Neutrophil (primary cell): ENCODE data around the gene ASPM.

Experiments
- H3K27ac ChIP-seq: fragments of 200-600 bp; sonication (generic); 2 replicates; pipeline ENCODE4 v1.5.1; 2016; ENCODE audit warnings: mild to moderate bottlenecking, moderate library complexity
- H3K27me3 ChIP-seq: fragments of 200-600 bp; sonication (generic); 2 replicates; pipeline ENCODE4 v1.6.0; 2016; ENCODE audit warnings: mild to moderate bottlenecking
- H3K36me3 ChIP-seq: fragments of 200-600 bp; sonication (generic); 2 replicates; pipeline ENCODE4 v1.5.1; 2017
- H3K4me1 ChIP-seq, 2 experiments: fragments of 200-600 bp in 1 of 2; sonication (generic) in 1 of 2; 1 replicate in 1 of 2; 2 replicates in 1 of 2; pipeline versions ENCODE4 v1.5.1 to v1.6.1; 2013 to 2016; ENCODE audit warnings: low read depth in 1 of 2, low read length in 1 of 2, mild to moderate bottlenecking in 1 of 2, moderate library complexity in 1 of 2; ENCODE audit not compliant: control insufficient read depth in 1 of 2, insufficient read depth in 1 of 2
- H3K4me3 ChIP-seq, 2 experiments: fragments of 200-600 bp in 1 of 2; sonication (generic) in 1 of 2; 1 replicate in 1 of 2; 2 replicates in 1 of 2; pipeline ENCODE4 v1.5.1; 2013 to 2016; ENCODE audit warnings: low read depth in 1 of 2, low read length in 1 of 2, mild to moderate bottlenecking in 1 of 2, moderate library complexity in 1 of 2
- H3K9me3 ChIP-seq: fragments of 200-600 bp; sonication (generic); 2 replicates; pipeline ENCODE4 v1.5.1; 2016
- CTCF ChIP-seq: fragments of 200-600 bp; sonication (generic); IDR thresholded peaks from 2 replicates; pipeline ENCODE4 v1.5.1; 2016; ENCODE audit warnings: antibody characterized with exemption

The ASPM gene

GRCh38 chr1:197066719-197067456, 79.6 kb downstream of the ASPM start, which contains the start of gene F13B:
F13B (minus strand) TSS chr1:197067260; CDS start chr1:197067223, 37 bp downstream.
- no peaks in the 10 kb centered on the region for H3K9me3 ChIP-seq
- TF ChIP-seq CTCF = no peak
- H3K27me3 ChIP-seq = no peaks in the 10 kb centered on the region
- H3K27ac ChIP-seq = no peak within 1 kb of the TSS
- H3K4me1 ChIP-seq = no peaks in the 10 kb centered on the region
- H3K36me3 ChIP-seq = no peaks in the 10 kb centered on the region
- H3K4me3 ChIP-seq = no peak within 1 kb of the TSS

GRCh38 chr1:197066277-197066676, 80.2 kb downstream of the ASPM start:
- Histone ChIP-seq H3K9me3 (no peaks in the 10 kb centered on the region), H3K27me3 (no peaks in the 10 kb centered on the region), H3K4me1 (no peaks in the 10 kb centered on the region), H3K27ac (no peak overlapping the region), H3K4me3 (no peak overlapping the region), H3K36me3 (no peaks in the 10 kb centered on the region)
- no peak for TF ChIP-seq CTCF

DNA sequence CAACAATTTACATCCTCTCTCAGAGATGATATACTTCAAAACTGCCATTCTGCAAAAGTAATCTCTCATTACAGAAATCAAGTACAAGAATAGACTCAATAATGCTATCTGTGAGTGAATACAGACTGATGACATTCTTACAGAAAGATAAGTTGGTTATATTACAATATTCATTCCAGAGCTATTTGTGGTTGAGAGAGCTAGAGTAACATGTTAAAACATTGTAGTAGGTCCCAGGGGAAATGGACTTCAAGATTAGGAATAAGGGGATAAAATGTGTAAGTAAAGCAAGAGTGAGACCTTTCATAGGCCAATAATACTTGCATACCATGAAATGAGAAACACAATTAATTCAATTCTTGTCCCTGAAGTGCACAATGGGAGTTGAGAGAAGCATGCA, 80.9 kb downstream of the ASPM start:
- Histone ChIP-seq H3K9me3 (no peaks in the 10 kb centered on the region), H3K27ac (no peak overlapping the region), H3K4me3 (no peak overlapping the region), H3K4me1 (no peaks in the 10 kb centered on the region), H3K27me3 (no peaks in the 10 kb centered on the region), H3K36me3 (no peaks in the 10 kb centered on the region)
- no peak for TF ChIP-seq CTCF

DNA sequence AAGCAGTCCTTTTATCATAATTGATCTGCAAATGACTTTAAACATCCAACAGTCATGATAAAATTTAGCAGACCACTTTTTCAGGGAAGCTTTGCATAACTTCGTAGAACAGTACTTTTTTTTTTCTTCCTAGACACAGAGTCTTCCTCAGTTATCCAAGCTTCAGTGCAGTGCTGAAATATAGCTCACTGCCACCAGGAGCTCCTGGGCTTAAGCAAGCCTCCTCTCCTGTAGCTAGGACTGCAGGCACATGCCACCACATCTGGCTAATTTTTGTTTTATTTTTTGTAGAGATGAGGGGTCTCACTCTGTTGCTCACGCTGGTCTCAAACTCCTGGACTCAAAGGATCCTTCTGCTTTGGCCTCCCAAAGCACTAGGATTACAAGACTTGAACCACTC, 83.3 kb downstream of the ASPM start:
- no peaks in the 10 kb centered on the region for H3K4me1 ChIP-seq
- no peaks in the 10 kb centered on the region for H3K36me3 ChIP-seq
- H3K9me3 ChIP-seq = no peaks in the 10 kb centered on the region
- no peak overlapping the region for H3K4me3 ChIP-seq
- no peak overlapping the region for H3K27ac ChIP-seq
- TF ChIP-seq CTCF = no peak
- H3K27me3 ChIP-seq = no peaks in the 10 kb centered on the region

- Histone ChIP-seq H3K9me3 (no peaks in the 10 kb centered on the region), H3K36me3 (no peaks in the 10 kb centered on the region), H3K4me3 (no peak overlapping the region), H3K4me1 (no peaks in the 10 kb centered on the region), H3K27ac (no peak overlapping the region), H3K27me3 (no peaks in the 10 kb centered on the region)
- no peak for TF ChIP-seq CTCF
Observed at GRCh38 chr1:197062692-197063091, 83.8 kb downstream of the ASPM start.
